ENCODE data around the gene B4GAT1. TPM values are rescaled to one million over a fixed set of nuclear protein-coding genes. Genes with fewer than 3 reads are reported as not detected.

Gene B4GAT1
- total RNA-seq, 1 experiment from 2014 or later = 22.8 TPM

GRCh38 chr11:66332371-66333219, 14.8 kb downstream of the B4GAT1 start:
- ChIA-PET CTCF (interaction anchor here (0.6 kb wide), 1 partner anchor 32 kb away, joined by 3 read pairs; no protein-coding TSS in a partner anchor), POLR2A (ENCODE audit: unreplicated experiment) (no interaction called here)
- no peak for TF ChIP-seq CTCF (conservative IDR thresholded peaks at IDR 0.05)
- Histone ChIP-seq H3K79me2 (ENCODE audit: low read depth) (peaks cover 8% of the 10 kb centered on the region; the same call in 1 of the 2 replicates), H4K20me1 (ENCODE audit: insufficient read depth) (peaks cover 8% of the 10 kb centered on the region), H3K4me3 (no peak overlapping the region), H2AFZ (no peak overlapping the region), H3K4me2 (no peak overlapping the region), H3K27me3 (ENCODE audit: insufficient read depth, low read depth) (no peaks in the 10 kb centered on the region), H3K36me3 (ENCODE audit: low read depth) (no peaks in the 10 kb centered on the region), H3K4me1 (replicated peaks; ENCODE audit: insufficient read depth) (peaks cover 27% of the 10 kb centered on the region), H3K9me3 (ENCODE audit: insufficient read depth, low read depth) (no peaks in the 10 kb centered on the region), H3K27ac (no peak overlapping the region), H3F3A (ENCODE audit: insufficient read depth, low read depth) (peaks cover 24% of the 10 kb centered on the region; the same call in 1 of the 2 replicates), H3K9me2 (ENCODE audit: insufficient read depth) (no peaks in the 10 kb centered on the region)
- intact Hi-C loops (cut with micrococcal nuclease; ENCODE audit: unreplicated experiment) = no loop called here
- no peak for DNase-seq
- BruUV-seq (replicated peaks) = no TSS peak

GRCh38 chr11:66331542-66332370, 15.7 kb downstream of the B4GAT1 start:
- H3K9me3 ChIP-seq (ENCODE audit: insufficient read depth, low read depth) = no peaks in the 10 kb centered on the region

More at GRCh38 chr11:66331542-66332370, 15.7 kb downstream of the B4GAT1 start:
- ChIA-PET CTCF (interaction anchor here (0.6 kb wide), 2 partner anchors 33 to 1298 kb away, joined by 3 read pairs; no protein-coding TSS in a partner anchor), POLR2A (ENCODE audit: unreplicated experiment) (no interaction called here)
- Histone ChIP-seq H3K4me1 (replicated peaks; ENCODE audit: insufficient read depth) (peaks cover 29% of the 10 kb centered on the region), H3K9me2 (ENCODE audit: insufficient read depth) (no peaks in the 10 kb centered on the region), H3K27ac (no peak overlapping the region), H3K79me2 (ENCODE audit: low read depth) (peaks cover 8% of the 10 kb centered on the region; the same call in 1 of the 2 replicates), H3K4me3 (no peak overlapping the region), H2AFZ (no peak overlapping the region), H3K4me2 (no peak overlapping the region), H3K36me3 (ENCODE audit: low read depth) (no peaks in the 10 kb centered on the region), H4K20me1 (ENCODE audit: insufficient read depth) (0 out of 2 replicates have a peak, but pooled peaks cover under 1% of the 10 kb centered on the region), H3F3A (ENCODE audit: insufficient read depth, low read depth) (peaks cover 15% of the 10 kb centered on the region; the same call in 1 of the 2 replicates), H3K27me3 (ENCODE audit: insufficient read depth, low read depth) (no peaks in the 10 kb centered on the region)
- intact Hi-C loops (cut with micrococcal nuclease; ENCODE audit: unreplicated experiment) = no loop called here
- no peak for DNase-seq
- TF ChIP-seq CTCF (conservative IDR thresholded peaks at IDR 0.05) (no peak), EZH2 (IDR thresholded peaks at IDR 0.05; ENCODE audit: low read depth) (no peak)
- BruUV-seq (replicated peaks) = no TSS peak
